Measurements from ENCODE around the gene WFDC6.
"Not testable (repeated sequence)": the region's sequence is repeated elsewhere in the genome, so short reads cannot be mapped to it uniquely, and the experiment has no call there.

The WFDC6 gene

DNA sequence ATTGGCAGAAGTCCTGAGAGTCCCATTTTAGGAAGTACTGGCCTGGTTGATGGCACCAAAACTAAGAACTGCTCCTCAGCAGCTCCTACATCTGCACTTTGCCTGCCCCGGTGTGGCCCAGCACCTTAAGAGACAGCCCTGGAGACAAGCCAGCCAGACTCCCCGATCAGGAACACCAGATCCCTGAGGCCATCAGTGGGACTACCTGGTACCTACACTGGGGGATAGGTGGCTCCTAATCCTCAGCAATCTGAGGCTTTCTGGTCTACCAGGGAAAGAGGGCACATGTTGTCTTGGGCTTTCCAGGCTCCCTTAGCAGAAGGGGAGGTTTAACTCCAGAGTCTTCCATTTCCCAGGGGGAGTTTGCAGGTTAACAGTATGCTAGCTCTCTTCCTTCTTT, at the start of gene WFDC6:
WFDC6 (minus strand) TSS at position 101 of the 400 bp plus-strand sequence; CDS start at position 26, 75 bp downstream.
- no peak for DNase-seq

DNA sequence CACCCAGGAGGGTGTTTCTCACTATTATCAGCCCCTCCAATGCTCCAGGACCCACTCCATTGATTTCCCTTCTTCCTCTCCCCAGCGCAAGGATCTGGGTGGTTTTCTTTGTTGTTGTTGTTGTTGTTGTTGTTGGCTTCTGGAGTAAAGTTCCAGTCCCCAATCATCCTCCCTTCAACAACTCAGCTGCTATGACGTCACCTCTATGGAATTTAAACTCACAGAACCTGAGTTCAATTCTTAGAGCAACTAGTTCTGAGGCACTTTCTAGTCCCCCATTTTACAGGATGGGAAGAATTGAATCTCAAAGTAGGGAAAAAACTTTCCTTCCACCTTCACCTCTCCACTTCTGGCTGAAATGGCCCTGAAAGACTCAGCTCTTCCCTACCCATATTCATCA, 49.5 kb upstream of the WFDC6 start:
- DNase-seq: no peak

DNA sequence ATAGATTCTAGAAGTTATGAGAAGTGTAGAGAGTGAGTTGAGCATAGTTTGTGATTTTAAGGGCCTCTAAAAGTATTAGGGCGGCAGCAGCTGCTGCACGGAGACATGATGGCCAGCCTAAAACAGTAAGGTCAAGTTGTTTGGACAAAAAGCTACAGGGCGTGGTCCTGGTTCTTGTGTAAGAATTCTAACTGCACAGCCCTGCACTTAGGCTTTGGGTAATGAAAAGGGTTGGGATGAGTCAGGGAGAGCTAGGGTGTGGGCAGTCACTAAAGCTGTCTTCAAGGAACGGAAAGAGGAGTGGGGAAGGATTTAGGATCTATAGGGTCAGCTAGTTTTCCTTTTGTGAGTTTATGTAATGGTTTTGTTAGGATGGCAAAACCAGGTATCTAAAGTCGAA, 46.7 kb upstream of the WFDC6 start:
- not testable (repeated sequence) for DNase-seq

DNA sequence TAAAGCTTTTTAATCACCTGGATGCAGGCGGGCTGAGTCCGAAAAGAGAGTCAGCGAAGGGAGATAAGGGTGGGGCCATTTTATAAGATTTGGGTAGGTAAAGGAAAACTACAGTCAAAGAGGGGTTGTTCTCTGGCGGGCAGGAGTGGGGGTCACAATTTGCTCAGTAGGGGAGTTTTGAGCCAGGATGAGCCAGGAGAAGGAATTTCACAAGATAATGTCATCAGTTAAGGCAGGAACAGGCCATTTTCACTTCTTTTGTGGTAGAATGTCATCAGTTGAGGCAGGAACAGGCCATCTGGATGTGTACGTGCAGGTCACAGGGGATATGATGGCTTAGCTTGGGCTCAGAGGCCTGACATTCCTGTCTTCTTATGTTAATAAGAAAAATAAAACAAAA, 45.0 kb upstream of the WFDC6 start:
- DNase-seq: not testable (repeated sequence)

DNA sequence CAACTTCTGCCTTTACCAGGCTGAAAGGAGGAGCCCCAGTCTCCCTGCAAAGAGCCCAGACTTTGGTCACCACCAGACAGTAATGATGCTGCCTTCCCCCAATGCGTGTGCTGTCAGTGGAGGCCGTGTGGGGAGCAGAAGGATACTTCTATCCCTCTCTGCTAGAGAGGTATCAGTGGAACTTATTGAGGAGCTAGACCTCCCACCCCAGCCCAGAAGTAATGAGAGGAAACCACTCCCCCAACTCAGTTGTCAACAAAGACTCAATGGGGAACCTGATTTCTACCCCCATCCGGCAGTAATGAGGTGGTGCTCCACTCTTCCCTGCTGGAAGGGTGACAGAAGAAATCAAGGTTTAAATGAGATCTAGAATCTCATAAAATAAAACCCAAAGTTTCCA, 44.2 kb upstream of the WFDC6 start:
- DNase-seq: no peak

DNA sequence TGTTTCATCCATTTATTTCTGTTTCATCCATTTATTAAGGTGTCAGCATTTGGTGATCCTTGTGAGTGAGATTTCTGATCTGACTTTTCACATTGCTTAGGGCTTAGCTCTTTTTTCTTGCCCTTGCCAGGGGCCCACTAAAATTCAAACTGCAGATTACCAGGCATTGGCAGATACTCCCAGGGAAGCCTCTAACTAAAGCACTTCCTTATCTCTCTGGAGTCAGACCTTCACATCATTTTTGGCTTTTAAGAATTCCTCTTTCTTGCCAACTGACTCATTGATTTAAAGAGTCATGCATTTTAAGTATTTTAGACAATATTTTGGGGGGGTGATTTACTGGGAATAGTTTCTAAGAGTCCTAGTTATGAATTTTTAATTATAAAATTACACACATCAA, 42.4 kb upstream of the WFDC6 start:
- DNase-seq: no peak

DNA sequence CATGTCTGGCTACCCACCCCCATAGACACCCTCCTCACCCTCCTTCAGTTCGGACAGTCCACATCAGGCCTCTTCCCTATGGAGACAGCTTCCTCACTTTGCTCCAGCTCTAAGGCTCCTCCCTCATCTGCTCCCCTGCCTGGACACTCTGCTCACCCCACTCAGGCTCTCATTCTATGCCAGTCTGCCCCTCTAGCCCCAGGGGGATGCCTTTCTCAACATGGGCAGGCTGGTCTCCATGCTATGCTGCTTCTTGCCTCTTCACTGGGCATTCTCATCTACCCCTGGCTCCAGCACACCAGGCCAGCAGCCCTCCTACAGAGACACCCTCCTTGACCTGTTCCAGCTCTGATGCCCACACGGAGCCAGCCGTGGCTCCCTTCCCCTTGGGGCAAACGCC, 39.9 kb upstream of the WFDC6 start, which contains the start of gene WFDC8:
WFDC8 (minus strand) TSS at position 101 of the 400 bp plus-strand sequence; CDS start at position 64, 37 bp downstream.
- DNase-seq: no peak

DNA sequence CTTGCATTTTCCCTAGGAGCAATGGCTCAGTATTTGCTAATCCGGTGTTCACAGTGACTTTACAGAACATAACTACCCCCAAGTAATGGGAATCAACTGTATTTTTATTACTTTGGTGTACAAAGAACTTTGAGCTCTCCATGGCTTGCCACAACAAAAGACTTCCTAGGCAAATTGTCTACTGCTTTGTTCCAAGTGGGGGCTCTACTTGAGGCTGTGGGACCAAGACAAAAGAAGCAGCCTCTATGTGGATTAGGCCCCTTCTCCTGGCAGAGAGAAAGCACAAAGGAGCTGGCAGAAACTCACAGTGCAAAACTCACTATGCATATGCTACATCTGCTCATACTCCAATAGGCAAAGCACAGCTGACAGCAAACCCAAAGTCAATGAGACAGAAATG, 38.9 kb upstream of the WFDC6 start:
- no peak for DNase-seq

DNA sequence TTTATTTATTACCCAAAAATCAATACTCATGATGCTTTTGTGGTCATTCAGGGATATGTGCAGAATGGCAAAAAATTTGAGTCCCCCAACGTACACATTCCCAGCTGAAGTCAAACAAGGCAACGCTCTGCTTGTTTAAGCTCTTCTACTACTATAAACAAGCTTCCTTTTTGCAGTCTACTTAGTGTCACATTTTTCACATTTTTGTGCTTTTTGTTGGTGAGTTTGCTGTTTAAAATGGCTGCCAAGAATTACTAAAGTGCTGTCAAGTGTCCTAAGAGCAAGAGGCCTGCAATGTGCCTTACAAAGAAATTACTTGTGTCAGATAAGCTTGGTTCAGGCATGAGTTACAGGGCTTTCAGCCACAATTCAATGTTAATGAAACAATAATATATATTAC, 37.7 kb upstream of the WFDC6 start:
- no peak for DNase-seq

DNA sequence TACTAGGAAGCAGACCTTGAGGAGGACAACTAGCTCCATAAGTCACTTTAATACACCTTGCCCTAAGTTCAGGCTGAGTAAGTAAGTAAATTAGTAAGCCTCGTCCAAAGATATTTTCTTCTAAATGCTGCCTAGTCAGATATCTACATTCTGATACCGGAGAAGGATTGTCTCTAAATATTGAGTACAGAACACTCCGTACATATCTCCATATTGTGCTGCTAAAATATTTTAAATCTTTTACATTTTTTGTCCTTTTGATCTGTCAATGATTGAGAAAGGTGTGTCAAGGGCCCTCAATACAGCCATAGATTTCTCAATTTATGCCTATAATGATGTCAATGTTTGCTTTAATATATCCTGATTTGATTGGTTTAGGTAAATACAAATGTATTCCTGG, 36.6 kb upstream of the WFDC6 start:
- no peak for DNase-seq

DNA sequence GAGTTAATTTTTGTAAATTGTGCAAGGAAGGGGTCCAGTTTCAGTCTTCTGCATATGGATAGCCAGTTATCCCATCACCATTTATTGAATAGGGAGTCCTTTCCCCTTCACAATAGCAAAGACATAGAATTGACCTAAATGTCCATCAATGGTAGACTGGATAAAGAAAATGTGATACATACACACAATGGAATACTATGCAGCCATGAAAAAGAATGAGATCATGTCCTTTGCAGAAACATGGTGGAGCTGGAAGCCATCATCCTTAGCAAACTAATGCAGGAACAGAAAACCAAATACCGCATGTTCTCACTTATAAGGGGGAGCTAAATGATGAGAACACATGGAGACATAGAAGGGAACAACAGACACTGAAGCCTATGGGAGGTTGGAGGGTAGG, 30.4 kb upstream of the WFDC6 start:
- not testable (repeated sequence) for DNase-seq

DNA sequence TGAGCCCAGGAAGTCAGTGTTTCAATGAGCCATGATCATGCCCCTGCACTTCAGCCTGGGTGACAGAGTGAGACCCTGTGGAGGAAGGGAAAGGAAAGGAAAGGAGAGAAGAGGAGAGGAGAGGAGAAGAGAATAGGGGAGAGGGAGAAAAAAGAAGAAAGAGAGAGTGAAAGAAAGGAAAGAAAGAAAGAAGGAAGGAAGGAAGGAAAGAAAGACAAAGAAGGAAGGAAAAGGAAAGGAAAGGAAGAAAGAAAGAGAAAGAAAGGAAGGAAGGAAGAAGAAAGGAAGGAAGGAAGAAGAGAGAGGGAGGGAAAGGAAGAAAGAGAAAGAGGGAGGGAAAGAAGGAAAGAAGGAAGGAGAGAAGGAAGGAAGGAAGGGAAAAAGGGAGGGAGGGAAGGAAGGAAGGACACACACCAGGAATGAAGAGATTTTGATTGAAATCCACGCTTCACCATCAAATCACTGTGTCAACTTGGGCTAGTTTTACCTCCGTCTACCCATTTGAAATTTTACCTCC, 25.5 kb upstream of the WFDC6 start:
- DNase-seq: no peak

DNA sequence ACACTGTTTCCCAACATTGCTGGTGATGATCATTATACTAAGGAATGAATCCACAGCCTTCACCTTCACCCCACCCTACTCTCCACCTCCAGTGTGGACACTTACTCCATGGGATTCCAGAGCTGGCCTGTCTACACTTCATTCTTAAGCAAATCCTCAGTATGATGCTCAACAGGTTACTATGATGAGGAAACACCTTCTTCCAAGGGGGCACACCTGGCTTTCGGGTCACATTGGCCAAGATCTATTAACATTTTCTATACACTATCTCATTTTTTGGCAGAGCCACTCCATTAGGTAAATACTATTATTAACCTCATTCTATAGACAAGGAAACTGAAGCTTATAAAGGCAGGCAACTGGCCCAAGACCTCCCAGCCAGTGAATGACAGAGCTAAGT, 15.9 kb upstream of the WFDC6 start:
- no peak for DNase-seq

DNA sequence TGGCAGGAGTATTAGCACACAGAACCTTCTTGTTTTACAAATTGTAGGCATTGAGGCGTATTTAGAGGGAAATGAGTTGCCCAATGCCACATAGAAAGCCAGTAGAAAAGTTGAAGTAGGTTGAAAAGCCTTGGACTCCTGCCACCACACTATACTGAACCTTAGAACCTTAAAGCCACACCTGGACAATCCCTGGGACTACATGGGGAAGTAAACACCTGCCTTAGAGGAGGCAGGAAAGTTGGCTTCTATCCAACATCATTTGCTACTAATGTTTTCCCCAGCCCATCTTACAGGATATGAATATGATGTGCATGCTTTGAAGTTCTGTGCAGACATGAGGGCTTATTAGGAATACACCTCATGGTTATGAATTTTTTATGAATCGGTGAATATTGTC, 13.2 kb upstream of the WFDC6 start:
- no peak for DNase-seq

DNA sequence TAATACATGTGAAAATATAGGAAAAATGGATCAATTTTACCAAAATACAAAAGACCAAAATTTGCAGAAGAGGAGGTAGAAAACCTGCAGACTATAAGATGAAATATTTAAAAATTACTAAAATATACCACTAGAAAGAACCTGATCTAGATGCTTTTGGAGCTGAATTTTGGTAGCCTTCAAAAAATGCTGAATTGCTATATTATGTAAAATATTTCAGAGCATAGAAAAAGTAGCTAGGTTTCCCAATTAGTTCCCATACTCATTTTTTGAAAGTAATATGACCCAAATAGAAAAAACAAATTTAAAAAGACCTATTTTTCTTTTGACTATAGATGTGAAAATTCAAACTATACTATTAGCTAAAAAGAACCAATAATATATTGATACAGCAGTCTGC, 11.5 kb upstream of the WFDC6 start:
- no peak for DNase-seq

DNA sequence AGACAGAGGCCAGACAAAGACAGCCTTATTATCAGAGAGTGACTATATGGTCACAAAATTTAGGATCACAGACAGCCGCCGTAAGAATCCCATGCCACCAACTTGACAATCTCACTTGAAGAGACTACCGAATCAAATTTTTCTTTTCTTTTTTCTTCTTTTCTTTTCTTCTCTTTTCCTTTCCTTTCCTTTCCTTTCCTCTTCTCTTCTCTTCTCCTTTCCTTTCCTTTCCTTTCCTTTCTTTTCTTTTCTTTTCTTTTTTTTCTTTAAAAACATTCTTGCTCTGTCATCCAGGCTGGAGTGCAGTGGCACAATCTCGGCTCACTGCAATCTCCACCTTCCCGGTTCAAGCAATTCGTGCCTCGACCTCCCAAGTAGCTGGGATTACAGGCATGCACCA, 9.1 kb upstream of the WFDC6 start:
- no peak for DNase-seq

DNA sequence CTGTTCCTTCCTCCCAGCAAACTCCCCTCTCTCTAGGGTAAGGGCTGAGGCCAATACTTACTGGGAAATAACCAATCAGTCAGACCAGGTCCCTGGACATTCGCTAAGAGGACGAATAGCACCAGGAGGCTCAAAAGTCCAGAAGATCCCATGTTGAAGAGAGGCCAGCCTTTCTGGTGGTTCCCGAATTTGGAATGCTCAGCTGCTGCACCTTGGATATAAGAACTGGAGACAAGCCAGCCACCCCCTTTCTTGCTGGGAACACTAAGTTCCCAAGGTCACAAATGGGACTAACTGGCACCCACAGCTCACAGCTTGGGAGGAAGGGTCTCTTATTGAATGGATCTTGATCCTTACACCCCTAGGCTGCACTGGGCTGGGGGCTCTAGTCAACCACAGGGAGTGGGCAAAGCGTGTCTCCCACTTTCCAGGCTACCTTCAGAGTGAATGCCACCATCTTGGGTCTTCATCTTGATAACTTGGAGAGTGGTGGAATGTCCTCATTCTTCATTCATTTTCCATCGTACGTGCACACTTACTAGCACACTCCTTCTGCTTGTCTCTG, 8.0 kb upstream of the WFDC6 start, which contains the start of gene EPPIN:
EPPIN (minus strand) TSS at position 196 of the 565 bp plus-strand sequence; CDS start at position 152, 44 bp downstream.
- no peak for DNase-seq

DNA sequence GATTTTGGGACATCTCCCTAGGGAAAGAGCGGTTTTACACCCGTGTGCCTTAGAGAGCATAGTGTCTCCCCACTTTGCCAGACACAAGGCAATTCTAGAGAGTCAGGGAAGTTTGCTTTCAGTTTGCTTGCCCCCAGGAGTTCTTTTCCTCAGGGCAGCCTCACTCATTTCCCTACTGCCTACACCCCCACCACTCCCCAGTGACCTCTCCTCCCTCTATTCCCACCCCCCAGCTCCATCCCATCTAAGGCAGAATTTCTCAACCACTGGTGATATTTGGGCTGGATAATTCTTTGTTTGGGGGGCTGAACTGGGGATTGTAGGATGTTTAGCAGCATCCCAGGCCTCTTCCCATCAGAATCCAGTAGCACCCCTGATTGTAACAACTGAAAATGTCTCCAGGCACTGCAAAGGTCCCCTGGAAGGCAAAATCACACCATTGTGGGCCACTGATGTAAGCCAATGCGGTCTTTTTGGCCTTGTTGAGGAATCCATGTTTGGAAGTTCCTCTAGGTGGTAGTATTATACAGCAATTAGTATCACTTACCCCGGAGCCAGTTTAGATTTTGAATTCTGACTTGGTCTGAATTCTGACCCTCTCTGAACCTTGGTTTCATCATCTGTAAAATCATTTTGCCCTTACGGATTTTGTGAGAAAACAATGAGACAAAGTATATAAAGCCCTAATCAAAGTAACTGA, 6.6 kb upstream of the WFDC6 start:
- no peak for DNase-seq

DNA sequence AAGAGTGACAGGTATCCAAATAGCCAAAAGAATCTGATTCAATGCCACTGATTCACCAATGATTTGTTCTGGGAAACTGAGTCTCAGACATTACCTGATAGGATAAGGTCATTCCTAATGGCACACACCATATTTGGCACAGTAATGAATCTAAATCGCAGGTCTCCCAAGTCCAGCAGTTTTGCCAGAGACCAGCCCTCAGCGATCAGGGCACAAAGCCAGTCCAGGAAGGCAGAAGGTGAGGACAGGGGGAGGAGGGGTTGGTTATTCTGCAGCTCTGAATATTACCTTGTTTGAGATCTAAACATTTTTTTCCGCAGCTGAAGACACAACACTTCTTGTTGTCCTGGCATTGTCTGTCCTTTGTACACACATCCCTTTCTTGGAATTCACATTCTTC, 6.1 kb upstream of the WFDC6 start:
- DNase-seq: no peak

DNA sequence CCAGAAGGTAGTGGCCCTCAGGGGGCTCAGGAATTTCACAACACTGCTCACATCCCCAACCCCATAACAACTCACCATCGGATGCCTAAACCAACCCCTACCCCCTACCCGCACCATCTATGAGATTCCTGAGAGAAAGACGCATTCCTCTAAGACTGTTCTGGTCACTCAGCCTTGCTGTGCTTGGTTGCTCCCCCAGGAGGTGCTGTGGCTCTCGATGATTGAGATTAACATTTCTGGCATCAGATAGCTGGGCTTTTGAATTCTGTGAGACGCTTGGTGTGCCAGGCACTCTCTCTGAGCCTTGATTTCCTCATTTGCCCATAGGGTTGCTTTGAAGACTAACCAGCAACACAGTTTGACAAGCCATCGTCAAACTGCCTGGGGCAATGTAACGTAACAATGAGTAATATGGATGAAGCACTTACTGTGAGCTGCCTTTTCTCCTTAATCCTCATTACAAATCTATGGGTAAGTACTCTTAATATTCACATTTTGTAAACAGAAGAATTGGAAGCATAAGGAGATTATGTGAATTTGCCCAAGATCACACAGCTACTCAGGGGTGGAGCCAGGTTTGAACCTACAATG, 978 bp downstream of the WFDC6 start:
- DNase-seq: no peak

DNA sequence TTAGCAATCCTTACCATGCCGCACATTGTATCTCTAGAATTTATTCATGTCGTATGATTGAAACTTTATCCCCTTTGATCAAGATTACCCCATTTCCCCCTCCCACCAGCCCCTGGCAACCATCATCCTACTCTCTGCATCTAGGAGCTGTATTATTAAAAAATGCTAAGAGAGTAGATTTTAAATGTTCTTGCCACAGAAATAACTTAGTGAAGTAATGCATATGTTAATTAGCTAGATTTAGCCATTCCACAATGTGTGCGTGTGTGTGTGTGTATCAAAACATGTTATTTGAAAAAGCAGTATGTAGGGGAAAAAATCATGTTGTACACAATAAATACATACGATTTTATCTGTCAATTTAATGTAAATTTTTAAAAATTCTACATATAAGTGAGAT, 12.0 kb downstream of the WFDC6 start:
- DNase-seq: no peak

DNA sequence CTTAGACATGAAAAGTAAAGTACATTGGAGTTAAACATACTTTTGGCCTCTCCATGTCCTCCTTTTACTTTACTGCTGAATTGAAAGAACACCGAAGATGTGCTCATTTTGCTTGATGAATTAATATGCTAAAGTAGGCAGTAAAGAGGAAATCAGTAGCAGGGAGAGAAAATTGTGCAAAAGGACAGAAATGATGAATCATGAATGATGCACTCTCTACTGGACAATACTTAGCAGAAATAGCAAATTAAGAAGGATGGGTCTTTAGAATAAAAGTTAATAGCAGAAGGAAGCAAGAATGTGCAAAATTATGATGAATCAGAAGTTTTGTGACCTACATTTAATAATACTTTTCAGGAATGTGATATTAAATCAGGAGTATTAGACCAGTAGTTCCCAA, 15.5 kb downstream of the WFDC6 start:
- DNase-seq: no peak

DNA sequence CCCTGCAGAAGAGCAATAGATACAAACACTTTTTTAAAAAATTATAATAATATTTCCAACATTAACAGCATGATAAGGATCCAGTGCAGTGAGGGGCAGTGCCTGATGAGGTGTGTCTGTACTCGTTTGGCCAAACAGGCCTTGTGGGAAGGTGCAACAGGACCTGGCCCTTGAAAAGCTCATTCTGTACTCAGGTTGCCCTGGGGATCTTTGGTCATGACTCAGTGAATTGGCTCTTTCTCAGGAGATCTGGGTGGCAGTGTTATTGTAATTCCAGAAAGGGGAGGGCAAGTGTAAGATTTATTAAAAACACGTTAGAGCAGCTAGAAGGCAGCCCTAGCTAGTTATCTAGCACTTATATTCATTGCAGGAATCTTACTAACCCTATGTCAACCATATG, 21.0 kb downstream of the WFDC6 start:
- DNase-seq: no peak
